Mucosa of descending colon (tissue), 3 donors: ENCODE results near the gene WDR59. TPM values are rescaled to one million over a fixed set of nuclear protein-coding genes. Genes with fewer than 3 reads are reported as not detected.
"Not testable (repeated sequence)": the region's sequence is repeated elsewhere in the genome, so short reads cannot be mapped to it uniquely, and the experiment has no call there.

Experiments
- ATAC-seq: fragments of 200-7000 bp; cut with Tn5 transposase; one replicate; pipeline ENCODE4 v1.9.1; 2020; ENCODE audit warnings: mild to moderate bottlenecking, moderate library complexity
- DNase-seq, 3 donors: peaks; one replicate each; pipeline ENCODE4 v3.0.0-alpha.2; 2020
- H3K36me3 ChIP-seq: fragments of 200-600 bp; one replicate; pipeline ENCODE4 v1.8.0; 2021; ENCODE audit warnings: low read depth, mild to moderate bottlenecking
- H3K4me1 ChIP-seq: fragments of 200-600 bp; one replicate; pipeline ENCODE4 v1.8.0; 2021; ENCODE audit warnings: low read depth, mild to moderate bottlenecking
- H3K4me3 ChIP-seq: fragments of 200-600 bp; one replicate; pipeline ENCODE4 v1.8.0; 2021; ENCODE audit warnings: mild to moderate bottlenecking
- H3K9me3 ChIP-seq: fragments of 200-600 bp; one replicate; pipeline ENCODE4 v1.8.0; 2021; ENCODE audit warnings: mild to moderate bottlenecking
- CTCF ChIP-seq: fragments of 200-600 bp; IDR thresholded peaks from one replicate; pipeline ENCODE4 v1.8.0; 2022; ENCODE audit warnings: antibody characterized with exemption, mild to moderate bottlenecking
- intact Hi-C, 2 donors: fragments of 100-400 bp; cut with DNase I in 1 of 2; cut with micrococcal nuclease in 1 of 2; formaldehyde crosslinking; loops; one replicate each; pipeline versions ENCODE4 v1.11.0 to v1.11.1; 2022; cut with DNase I, micrococcal nuclease
- total RNA-seq, 3 donors: library from RNA; stranded (reverse); fragmentation: NEBNext Ultra II Directional in 2 of 3; extraction: Animal tissue kit (Norgen Biotek cat#: 25700) in 2 of 3; gene quantifications; one replicate each; pipeline versions ENCODE4 v1.2.1 to v1.2.4, GENCODE V29; 2021 to 2023
- donor health status: DM: no; HTN: no; CAD: no; lungs with moderate emphysema.
- donor health status: DM: no; HTN: no; CAD: no.
- donor health status: DM: no; HTN: yes; CAD: no.

The WDR59 gene
- total RNA-seq, 3 donors from 2014 or later = 47.3 to 74.9 (median 70.1) TPM

- H3K4me3 ChIP-seq = no peak overlapping the region
- H3K36me3 ChIP-seq = no peaks in the 10 kb centered on the region
- no peak for ATAC-seq
- no peaks in the 10 kb centered on the region for H3K9me3 ChIP-seq
- no peaks in the 10 kb centered on the region for H3K4me1 ChIP-seq
- no peak for DNase-seq
- intact Hi-C loops = no loop called here
- TF ChIP-seq CTCF = no peak
Measured at GRCh38 chr16:75014318-75014717, 29.4 kb upstream of the WDR59 start.

GRCh38 chr16:75013123-75013522 is 28.2 kb upstream of the WDR59 start:
- H3K9me3 ChIP-seq, DNase-seq, H3K4me1 ChIP-seq, H3K36me3 ChIP-seq, ATAC-seq, intact Hi-C loops, H3K4me3 ChIP-seq: not testable (repeated sequence)

GRCh38 chr16:75012380-75013081 is 27.6 kb upstream of the WDR59 start:
- H3K4me3 ChIP-seq = no peak overlapping the region

GRCh38 chr16:75011634-75012307 is 26.8 kb upstream of the WDR59 start:
- no peak overlapping the region for H3K4me3 ChIP-seq
- peak; percentile 60 for ATAC-seq
- no peaks in the 10 kb centered on the region for H3K4me1 ChIP-seq
- H3K36me3 ChIP-seq = no peaks in the 10 kb centered on the region
- no peak for TF ChIP-seq CTCF
- intact Hi-C loops = no loop called here
- no peak for DNase-seq
- H3K9me3 ChIP-seq = no peaks in the 10 kb centered on the region

More at GRCh38 chr16:75012380-75013081, 27.6 kb upstream of the WDR59 start:
- ATAC-seq (peak; percentile 11), DNase-seq (no peak)
- H3K4me1 ChIP-seq = no peaks in the 10 kb centered on the region
- no peaks in the 10 kb centered on the region for H3K36me3 ChIP-seq
- no peaks in the 10 kb centered on the region for H3K9me3 ChIP-seq
- no peak for TF ChIP-seq CTCF
- intact Hi-C loops = no loop called here

GRCh38 chr16:75010427-75010826 is 25.5 kb upstream of the WDR59 start:
- Histone ChIP-seq H3K36me3 (no peaks in the 10 kb centered on the region), H3K4me3 (no peak overlapping the region), H3K4me1 (no peaks in the 10 kb centered on the region), H3K9me3 (no peaks in the 10 kb centered on the region)
- intact Hi-C loops = no loop called here
- DNase-seq = no peak
- TF ChIP-seq CTCF = no peak
- no peak for ATAC-seq

- ATAC-seq (no peak), DNase-seq (no peak)
- no peak for TF ChIP-seq CTCF
- Histone ChIP-seq H3K4me1 (no peaks in the 10 kb centered on the region), H3K9me3 (no peaks in the 10 kb centered on the region), H3K4me3 (no peak overlapping the region), H3K36me3 (no peaks in the 10 kb centered on the region)
- intact Hi-C loops = loop anchor here in 1 of 2 donors (5.0 kb wide), 1 partner anchor 95 kb away; no protein-coding TSS in a partner anchor
Measured at GRCh38 chr16:75007443-75007842, 22.5 kb upstream of the WDR59 start.
